AG09319 (cell line): ENCODE results near the gene SFXN1.
"Not testable (repeated sequence)": the region's sequence is repeated elsewhere in the genome, so short reads cannot be mapped to it uniquely, and the experiment has no call there.

Experiments
- DNase-seq: peaks from one replicate; pipeline ENCODE4 v3.0.0-alpha.2; 2010; ENCODE audit warnings: low read depth; ENCODE audit errors: extremely low read depth
- TF ChIP-seq, protein P1 (sequence below): IDR thresholded peaks from 2 replicates; pipeline ENCODE4 v1.5.1; 2011; ENCODE audit warnings: low read depth, mild to moderate bottlenecking, inconsistent platforms, low read length, moderate library complexity

The SFXN1 gene

DNA sequence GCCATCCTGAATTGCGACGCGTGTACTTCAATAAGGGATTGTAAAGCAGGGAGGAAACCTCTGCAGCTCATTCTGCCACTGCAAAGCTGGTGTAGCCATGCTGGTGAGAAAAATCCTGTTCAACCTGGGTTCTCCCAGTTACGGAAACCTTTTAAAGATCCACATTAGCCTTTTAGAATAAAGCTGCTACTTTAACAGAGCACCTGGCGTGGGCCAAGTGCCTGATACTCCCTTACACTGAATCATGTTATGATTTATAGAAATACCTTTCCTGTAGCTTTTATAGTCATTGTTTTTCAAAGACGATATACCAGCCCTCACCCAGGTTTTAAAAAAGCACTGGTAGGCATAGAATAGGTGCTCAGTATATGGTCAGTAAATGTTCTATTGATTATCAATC lies 48.3 kb downstream of the SFXN1 start:
- DNase-seq, result no peak
- TF ChIP-seq, protein P1, sequence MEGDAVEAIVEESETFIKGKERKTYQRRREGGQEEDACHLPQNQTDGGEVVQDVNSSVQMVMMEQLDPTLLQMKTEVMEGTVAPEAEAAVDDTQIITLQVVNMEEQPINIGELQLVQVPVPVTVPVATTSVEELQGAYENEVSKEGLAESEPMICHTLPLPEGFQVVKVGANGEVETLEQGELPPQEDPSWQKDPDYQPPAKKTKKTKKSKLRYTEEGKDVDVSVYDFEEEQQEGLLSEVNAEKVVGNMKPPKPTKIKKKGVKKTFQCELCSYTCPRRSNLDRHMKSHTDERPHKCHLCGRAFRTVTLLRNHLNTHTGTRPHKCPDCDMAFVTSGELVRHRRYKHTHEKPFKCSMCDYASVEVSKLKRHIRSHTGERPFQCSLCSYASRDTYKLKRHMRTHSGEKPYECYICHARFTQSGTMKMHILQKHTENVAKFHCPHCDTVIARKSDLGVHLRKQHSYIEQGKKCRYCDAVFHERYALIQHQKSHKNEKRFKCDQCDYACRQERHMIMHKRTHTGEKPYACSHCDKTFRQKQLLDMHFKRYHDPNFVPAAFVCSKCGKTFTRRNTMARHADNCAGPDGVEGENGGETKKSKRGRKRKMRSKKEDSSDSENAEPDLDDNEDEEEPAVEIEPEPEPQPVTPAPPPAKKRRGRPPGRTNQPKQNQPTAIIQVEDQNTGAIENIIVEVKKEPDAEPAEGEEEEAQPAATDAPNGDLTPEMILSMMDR, result no peak

DNA sequence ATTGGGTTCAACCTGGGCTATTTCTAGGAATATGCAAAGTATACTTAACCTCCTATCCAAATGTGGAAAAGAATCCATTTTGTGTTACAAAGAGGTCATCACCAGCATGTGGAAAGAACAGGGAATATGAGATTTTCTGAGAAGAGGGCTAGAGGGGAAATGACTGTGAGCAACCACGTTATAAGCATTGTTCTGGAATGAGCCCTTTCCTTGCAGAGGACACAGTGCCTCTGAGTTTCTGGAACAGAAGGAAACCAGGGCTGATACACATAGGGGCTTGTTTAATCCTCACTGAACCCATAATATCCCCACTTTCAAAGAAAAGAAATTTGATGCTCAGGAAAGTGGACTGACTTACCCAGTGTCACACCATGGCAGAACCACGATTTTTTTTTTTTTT lies 53.0 kb downstream of the SFXN1 start:
- TF ChIP-seq, protein P1, result no peak
- DNase-seq, result no peak

DNA sequence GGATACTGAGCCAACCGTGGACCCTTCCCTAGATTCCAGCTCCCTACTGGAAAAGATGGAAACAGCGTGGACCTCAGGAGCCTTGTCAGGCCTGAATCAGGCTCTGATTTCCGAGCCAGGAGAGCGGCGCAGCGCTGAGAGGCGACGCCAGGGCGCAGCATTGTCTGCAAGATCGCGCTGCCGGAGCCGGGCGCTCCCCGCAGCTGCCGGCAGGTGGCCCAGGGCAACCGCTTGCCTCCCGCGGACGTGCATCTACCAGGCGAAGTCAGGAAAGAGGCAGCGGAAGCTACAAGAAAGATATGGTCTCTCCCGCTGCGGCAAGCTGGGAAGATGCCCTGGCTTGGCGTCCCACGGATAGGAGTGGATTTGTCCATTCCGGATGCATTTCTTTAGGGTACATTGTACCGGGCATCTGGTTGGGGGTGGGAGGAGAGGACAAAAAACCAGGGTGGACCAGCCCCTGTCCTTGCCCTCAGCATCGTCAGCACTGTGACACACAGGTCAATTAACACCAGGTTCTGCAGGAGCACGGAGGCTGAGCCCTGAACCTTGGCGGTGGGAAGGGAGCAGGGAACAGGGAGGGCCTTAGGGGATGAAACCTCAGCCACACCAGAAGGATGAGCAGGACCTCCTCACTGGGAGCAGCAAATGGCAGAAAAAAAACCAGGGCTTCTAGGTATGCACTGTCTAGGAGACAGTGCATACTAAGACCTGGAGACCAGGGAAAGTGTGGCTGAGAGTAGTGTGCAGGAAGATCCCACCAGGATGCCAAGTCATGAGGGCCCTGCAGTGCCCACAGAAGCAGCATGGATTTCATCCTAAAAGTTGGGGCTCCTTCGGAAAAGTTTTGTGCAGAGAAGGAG lies 55.9 kb downstream of the SFXN1 start:
- TF ChIP-seq, protein P1, result peak; percentile 93
- DNase-seq, result peak; percentile 35

DNA sequence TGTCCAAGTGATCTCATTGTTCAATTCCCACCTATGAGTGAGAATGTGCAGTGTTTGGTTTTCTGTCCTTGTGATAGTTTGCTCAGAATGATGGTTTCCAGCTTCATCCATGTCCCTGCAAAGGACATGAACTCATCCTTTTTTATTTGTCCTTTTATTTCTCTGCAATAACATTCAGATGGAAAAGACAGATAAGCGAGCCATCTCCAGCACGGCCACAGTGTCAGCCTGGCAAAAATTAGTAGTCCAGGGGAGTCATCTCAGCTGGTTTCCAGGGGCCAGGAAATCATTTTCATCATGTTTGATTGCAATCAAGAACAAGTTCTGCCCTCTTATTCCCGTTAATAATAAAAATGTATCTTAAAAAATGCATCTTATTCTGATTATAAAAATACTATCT lies 57.0 kb downstream of the SFXN1 start:
- not testable (repeated sequence) for DNase-seq

DNA sequence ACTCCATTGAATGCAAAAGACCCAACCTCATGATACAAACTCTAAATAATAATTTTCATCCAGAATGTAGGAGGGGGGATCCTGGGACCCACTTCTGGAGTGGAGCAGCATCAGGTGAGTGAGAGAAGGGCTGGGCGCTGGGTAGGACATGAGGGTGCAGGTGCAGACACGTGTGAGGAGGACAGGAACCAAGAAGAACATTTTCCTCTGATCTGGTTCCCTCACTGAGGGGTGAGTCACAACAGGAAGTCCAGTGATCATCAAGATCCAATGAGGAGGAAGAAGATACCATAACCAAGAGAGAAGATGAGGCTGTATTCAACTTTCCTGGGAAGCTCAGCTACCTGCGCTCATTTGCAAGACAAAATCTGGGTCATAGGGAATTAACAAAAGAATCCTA lies 57.4 kb downstream of the SFXN1 start:
- no peak for DNase-seq
- TF ChIP-seq, protein P1, result no peak

DNA sequence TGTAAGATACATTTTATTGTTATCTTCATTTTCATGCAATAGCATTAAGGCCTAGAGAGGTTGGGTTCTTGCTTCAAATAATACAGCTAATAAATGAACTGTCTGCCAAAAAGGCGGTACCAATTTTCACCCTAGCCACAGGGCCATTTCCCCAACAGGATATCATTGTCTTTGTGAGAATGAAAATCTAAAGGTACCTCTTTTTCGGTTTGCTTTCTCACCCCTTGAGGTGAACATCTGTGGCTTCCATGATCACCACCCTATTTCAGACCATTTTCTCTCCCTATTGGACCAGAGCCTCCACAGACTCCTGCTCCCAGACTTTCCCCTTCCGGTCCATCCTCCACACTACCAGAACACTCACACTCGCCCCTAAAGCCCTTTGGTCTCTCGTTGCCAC lies 60.2 kb downstream of the SFXN1 start:
- no peak for DNase-seq
- TF ChIP-seq, protein P1, result no peak

DNA sequence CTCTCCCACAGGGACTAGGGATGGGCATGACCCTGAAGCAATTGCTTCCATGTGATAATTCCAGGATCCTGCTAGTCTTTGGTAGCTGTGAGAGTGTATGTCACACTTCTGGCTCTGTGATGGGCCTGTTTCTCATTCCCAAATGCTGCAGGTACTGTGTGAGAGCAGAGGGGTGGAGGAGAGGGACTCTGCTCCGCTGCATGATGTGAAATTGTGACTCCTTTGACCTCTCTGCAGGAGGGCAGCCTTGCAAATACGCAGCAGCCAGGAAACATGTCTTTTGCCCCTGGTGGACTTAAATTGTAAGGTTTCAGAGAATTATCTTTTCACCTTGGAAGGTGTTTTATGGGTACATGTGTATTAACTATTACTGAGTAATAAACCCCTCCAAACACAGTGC lies 61.6 kb downstream of the SFXN1 start:
- TF ChIP-seq, protein P1, result no peak
- DNase-seq, result no peak

DNA sequence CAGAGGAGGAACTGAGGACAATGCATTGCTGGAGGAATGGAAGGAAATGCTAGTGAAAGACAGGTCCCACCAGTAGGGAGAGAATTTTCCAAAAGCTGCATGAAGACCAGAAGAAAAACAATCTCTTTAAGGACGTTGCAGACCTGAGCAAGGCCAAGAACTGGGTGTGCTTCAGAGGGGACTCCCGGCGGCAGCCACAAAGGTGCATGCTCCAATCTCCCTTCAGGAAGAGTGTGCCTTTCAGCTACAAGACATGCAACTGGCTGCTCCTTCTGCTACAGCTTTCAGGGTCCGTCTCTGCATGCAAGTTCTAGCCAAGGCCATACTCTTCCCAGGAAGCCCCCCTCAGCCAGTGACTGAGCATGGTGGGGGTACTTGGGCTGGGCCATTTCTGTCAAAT lies 62.9 kb downstream of the SFXN1 start:
- TF ChIP-seq, protein P1, result no peak
- no peak for DNase-seq
